ENCODE data around the gene SYCE1L.
"Not testable (repeated sequence)": the region's sequence is repeated elsewhere in the genome, so short reads cannot be mapped to it uniquely, and the experiment has no call there.

The SYCE1L gene

GRCh38 chr16:77199211-77199610 lies at the start of gene SYCE1L:
Gene SYCE1L, plus strand, starts transcription at chr16:77199408. Its CDS starts 44 bp downstream, at chr16:77199452.
- no peak for DNase-seq

DNA sequence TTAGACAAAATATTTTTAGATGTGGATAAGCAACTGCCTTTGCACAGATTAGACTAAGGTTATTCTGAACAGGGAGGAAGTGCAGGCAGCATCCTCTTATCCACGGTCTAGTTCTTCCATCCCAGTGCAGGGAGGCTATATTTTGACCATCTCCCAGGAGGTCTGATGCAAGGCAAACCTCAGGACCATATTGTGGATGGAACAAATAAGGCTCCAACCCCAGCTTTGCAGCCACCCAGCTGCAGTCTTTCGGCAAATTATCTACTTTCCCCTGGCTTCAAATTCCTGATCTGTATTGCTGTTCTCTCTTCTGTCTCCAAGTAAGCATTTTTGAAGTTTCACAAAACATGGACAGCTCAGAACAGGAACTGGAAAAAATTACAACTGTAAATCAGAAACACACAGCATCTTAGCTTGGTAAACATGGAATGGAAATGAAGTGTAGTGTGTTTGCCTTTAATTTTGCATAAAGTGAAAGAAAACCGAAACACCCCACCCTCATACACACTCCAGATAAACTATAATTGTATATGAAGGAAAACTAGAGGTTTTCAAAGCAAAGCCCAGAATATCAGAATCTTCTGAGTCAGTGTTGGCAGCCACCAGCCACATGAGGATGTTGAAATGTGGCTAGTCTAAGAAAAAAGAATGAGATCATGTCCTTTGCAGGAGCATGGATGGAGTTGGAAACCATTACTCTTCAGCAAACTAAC lies 41.7 kb upstream of the SYCE1L start:
- no peak for DNase-seq

DNA sequence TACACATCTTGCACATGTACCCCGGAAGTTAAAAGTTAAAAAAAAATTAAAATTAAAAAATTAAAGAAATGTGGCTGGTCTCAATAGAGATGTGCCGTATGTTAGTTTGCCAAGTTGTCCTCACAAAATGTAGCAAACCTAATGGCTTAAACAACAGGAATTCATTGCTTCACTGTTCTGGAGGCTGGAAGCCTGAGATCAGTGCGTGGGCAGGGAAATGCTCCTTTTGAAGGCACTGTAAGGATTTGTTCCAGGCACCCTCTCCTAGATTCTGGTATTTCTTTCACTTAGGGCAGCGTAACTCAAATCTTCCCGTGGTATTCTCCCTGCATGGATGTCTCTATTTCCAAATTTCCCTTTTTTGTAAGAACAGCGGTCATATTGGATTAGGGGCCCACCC lies 40.9 kb upstream of the SYCE1L start:
- no peak for DNase-seq

GRCh38 chr16:77165006-77165405 lies 34.2 kb upstream of the SYCE1L start:
- no peak for DNase-seq

DNA sequence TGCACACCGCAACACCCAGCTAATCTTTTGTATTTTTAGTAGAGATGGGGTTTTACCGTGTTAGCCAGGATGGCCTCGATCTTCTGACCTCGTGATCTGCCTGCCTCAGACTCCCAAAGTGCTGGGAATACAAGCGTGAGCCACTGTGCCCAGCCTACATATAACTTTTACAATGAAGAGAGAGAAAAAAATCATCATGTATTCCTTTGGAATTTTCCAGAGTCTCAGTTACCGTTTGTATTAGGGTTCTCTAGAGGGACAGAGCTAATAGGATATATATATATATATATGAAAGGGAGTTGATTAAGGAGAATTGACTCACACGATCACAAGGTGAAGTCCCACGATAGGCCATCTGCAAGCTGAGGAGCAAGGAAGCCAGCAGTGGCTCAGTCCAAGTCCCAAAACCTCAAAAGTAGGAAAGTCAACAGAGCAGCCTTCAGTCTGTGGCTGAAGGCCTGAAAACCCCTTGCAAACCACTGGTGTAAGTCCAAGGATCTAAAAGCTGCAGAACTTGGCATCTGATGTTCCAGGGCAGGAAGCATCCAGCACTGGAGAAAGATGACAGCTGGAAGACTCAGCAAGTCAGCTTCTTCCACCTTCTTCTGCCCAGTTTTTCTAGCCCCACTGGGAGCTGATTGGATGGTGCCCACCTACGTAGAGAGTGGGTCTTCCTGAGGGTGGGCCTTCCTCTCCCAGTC lies 33.5 kb upstream of the SYCE1L start:
- DNase-seq, result not testable (repeated sequence)

GRCh38 chr16:77166726-77167125 lies 32.5 kb upstream of the SYCE1L start:
- DNase-seq, result no peak

- no peak for DNase-seq
These were observed 30.3 kb upstream of the SYCE1L start for GRCh38 chr16:77168901-77169300.

- no peak for DNase-seq
These were observed 29.5 kb upstream of the SYCE1L start for GRCh38 chr16:77169650-77170236.

DNA sequence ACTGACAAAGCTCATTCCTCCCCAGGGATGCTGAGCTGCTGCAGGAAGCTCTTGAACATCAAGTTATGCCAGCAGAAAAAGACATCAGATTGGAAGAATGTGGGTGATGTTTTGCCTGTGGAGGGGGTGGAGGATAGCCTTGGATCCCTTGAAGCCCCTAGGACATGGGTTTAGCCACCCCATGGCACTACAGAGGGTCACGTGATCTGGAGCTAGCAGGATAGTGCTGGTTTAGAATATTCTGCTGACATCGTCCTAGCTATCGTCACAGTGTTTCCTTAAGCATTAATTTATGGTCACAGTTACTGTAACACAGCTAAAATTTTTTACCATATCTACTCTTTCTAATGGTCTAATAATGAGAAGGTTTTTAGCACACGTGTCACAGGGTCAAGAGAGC lies 28.4 kb upstream of the SYCE1L start:
- DNase-seq, result no peak

DNA sequence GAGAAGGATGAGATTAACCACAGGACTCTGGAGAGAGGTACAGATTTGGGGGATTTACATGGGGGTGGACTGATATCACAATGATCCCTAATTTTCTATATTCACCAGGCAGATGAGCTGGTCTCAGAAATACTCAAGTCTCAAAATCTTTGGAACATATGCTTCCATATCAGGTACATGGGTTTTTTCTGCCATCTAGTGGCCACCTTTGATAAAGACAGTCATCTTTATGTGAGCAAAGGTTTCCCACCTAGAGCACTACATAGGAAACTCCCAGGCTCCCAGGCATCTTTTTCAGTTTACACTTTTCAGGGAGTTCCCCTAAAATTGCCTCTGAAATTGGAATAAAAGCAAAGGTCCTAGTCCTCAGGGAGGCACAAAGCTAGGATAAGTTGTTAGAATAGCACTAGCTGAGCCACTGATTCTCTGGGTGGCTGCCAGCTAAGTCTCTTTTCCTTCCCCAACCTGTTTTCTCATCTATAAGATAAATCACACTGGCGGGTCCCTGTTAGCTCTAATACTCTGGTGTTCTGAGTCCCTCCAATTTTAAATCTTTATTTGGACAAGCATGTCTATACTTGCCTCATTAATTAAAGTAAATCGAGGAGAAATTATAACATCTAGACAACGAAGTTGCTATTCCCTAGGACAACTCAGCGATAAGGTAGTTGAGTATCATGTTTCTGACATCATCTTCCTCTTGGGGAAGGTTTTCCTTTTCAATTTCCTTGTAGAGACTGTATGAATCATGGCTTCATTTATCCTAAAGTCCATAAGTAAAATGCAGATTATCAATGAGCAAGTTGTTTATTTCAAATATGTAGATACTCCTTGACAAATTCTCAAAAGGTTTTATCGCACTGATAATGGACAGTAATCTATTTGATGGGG lies 27.2 kb upstream of the SYCE1L start:
- no peak for DNase-seq

GRCh38 chr16:77172951-77173350 lies 26.3 kb upstream of the SYCE1L start:
- no peak for DNase-seq

DNA sequence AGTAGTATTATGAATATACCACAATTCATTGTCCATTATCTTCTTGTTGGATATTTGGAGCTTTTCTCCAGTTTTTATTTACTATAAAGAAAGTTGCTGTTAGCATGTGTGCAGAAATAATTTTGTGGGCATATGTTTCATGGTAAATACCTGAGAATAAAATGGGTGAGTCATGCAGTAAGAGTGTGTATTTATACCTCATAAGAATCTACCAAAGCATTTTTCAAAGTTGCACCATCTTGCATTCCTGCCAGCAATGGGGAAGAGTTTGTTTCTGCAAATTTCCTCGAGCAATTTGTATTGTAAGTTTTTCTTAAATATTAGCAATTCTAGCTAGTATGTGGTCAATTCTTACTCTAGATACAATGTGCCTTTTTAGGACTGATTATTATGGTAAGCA lies 16.1 kb upstream of the SYCE1L start:
- no peak for DNase-seq

DNA sequence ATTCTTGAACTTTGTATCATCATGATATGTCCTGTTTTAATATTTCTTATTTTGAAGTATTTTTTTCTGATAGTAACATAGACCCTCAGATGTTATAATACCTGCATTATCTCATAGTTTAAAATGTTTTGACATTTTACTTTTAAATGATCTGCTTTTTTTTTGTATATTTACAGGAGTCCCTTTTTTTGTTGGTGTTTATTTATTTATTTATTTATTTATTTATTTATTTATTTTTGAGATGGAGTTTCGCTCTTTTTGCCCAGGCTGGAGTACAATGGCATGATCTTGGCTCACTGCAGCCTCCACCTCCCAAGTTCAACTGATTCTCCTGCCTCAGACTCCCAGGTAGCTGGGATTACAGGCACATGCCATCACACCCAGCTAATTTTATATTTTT lies 12.9 kb upstream of the SYCE1L start:
- DNase-seq, result not testable (repeated sequence)

DNA sequence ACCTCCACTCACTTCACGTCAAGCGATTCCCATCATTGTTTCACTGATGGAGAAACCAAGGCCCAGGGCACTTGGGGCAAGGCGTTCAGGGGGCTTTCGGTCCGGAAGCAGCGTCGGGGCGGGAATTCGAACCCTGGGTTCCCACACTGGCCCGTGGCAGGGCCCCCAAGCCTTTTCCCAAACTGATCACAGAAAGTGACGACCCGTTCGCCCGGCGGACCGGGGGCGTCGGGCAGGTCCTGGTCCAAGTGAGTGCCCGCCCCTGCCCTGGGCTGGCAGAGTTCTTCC lies 9.1 kb upstream of the SYCE1L start:
- no peak for DNase-seq

DNA sequence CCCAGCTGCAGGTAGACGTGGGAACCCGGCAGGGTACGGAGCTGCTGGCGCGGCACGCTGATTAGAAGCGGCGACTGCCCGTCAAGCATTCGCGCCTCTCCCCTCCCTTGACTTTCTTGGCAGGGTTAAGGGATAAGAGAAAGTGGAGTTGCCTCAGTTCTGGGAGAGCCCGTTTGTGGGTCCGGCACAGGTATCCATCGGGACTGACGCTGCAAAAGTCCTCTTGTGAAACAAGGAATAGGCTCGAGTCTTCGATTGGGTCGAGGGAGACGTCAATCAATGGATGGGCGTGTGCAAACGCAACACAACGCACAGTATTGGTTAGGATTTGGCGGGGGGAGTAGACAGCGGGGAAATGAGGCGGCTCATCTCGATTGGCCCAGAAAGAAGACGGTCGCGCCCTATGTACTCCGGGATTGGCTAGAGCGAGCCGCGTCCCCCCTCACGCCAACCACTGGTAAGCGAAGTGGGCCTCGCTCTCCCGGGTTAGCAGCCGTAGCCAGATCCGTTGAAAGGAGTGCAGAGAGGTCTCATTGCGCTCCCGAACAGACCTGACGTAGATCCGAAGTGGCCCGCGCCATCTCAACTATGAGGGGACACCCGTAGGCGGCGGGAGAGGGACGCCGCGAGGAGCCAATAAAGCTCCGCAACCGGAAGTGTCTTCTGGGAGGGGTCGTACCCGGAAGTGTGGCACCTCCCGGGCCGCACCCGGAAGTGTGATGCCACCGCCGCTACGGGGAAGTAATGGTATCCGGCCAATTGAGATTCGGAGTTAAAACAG lies 8.5 kb upstream of the SYCE1L start, which contains the start of gene MON1B:
Gene MON1B (plus strand): TSS at position 713 of the 781 bp plus-strand sequence. CDS start 296 bp downstream, outside the sequence.
- peak; percentile 95 for DNase-seq

DNA sequence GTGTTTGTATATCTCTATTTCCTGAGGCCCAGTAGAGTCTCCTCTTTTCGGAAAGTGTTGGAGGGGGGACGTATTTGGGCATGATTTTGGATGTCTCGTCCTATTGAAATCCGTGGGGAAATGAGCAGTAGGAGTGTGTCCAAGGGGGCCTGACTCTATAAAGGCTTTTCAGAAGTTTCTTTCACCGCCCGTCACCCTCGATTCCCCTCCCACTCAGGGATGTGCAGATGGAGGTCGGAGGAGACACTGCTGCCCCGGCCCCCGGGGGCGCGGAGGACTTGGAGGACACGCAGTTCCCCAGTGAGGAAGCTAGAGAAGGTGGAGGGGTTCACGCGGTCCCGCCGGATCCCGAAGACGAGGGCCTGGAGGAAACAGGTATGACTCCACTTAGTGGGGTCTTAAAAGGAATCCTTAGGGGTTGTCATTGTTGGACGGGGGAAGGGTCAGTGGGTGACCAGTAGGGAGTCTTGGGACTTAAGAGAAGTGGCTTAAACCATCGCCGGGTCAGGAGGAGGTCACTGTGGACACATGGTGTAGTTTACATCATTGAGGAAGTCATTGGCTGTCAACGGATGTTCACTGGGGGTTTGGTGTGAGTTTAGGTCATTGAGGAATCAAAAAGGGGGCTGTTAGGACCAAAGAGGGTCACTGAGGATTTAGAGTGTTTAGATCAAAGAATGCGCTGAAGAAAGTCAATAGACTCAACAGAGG lies 7.8 kb upstream of the SYCE1L start:
- DNase-seq, result peak; percentile 31

- no peak for DNase-seq
These were observed 5.8 kb upstream of the SYCE1L start for GRCh38 chr16:77193377-77193776.

GRCh38 chr16:77194295-77195231 lies 4.6 kb upstream of the SYCE1L start:
- DNase-seq, result no peak

DNA sequence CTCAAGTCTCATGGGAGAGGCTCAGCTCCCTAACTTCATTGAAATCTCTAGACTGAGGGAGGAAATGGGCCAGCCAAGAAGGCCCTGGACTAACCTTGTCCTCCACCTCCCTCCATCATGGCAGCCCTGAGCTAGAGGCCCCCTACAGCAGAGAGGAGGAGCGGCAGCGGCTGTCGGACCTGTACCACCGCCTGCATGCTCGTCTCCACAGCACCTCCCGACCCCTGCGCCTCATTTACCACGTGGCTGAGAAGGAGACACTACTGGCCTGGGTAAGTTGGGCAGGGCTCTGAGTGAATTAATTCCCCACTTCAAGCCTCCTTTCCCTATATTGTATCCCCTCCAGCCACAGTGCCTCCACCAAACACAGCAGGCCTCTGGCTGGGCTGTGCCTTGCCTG lies 3.8 kb upstream of the SYCE1L start:
- DNase-seq, result no peak

DNA sequence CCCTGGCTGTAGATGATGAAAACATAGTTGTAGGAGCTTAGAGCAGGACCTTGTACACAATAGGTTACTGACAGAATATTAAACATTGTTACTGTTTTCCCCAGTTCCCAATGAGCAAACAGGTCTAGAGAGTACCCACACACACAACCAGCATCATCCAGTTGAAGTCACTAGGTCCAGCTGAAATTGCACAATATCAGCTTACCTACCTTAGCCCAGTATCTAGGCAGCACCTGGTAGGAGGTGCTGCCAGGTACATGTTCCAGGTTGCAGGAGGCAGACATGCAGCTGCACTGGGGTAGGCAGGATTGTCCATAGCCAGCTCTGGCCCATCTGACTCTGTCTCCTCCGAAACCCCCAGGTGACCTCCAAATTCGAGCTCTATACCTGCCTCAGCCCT lies 1.5 kb upstream of the SYCE1L start:
- no peak for DNase-seq

GRCh38 chr16:77206533-77206932 lies 7.3 kb downstream of the SYCE1L start:
- DNase-seq, result no peak
